Activated naive CD8-positive, alpha-beta T cell treated with anti-CD3 and anti-CD28 coated beads for 36 hours (primary cell): ENCODE results near the gene BRD9. TPM values are rescaled to one million over a fixed set of nuclear protein-coding genes. Genes with fewer than 3 reads are reported as not detected.
"Not testable (repeated sequence)": the region's sequence is repeated elsewhere in the genome, so short reads cannot be mapped to it uniquely, and the experiment has no call there.

ENCODE experiments used
- DNase-seq: peaks from one replicate; pipeline ENCODE4 v3.0.0; 2021
- H3K27ac Mint-ChIP-seq: one replicate; pipeline ENCODE4 v1.8.0; 2022; ENCODE audit warnings: mild to moderate bottlenecking, moderate library complexity, mixed read lengths
- H3K27me3 Mint-ChIP-seq: one replicate; pipeline ENCODE4 v1.8.0; 2022; ENCODE audit warnings: mild to moderate bottlenecking, mixed read lengths
- H3K36me3 Mint-ChIP-seq: one replicate; pipeline ENCODE4 v1.8.0; 2021; ENCODE audit warnings: mild to moderate bottlenecking, mixed read lengths
- H3K4me1 Mint-ChIP-seq: one replicate; pipeline ENCODE4 v1.8.0; 2021; ENCODE audit warnings: mixed read lengths
- H3K4me3 Mint-ChIP-seq: one replicate; pipeline ENCODE4 v1.8.0; 2022; ENCODE audit warnings: mild to moderate bottlenecking, moderate library complexity, mixed read lengths
- H3K9me3 Mint-ChIP-seq: one replicate; pipeline ENCODE4 v1.8.0; 2022; ENCODE audit warnings: mixed read lengths
- total RNA-seq, 2 experiments: library from RNA; stranded (reverse); gene quantifications; one replicate each; pipeline ENCODE4 v1.2.3, GENCODE V29; 2021

The BRD9 gene
- total RNA-seq, 2 experiments from 2014 or later, result 50.1 to 51.6 TPM

GRCh38 chr5:929596-929995 lies 37.0 kb upstream of the BRD9 start:
- no peaks in the 10 kb centered on the region for H3K9me3 Mint-ChIP-seq
- H3K27ac Mint-ChIP-seq, result no peak overlapping the region
- no peak for DNase-seq
- H3K36me3 Mint-ChIP-seq, result peaks cover 2% of the 10 kb centered on the region
- H3K4me3 Mint-ChIP-seq, result no peak overlapping the region
- peaks cover 12% of the 10 kb centered on the region for H3K4me1 Mint-ChIP-seq
- H3K27me3 Mint-ChIP-seq, result peaks cover 40% of the 10 kb centered on the region

DNA sequence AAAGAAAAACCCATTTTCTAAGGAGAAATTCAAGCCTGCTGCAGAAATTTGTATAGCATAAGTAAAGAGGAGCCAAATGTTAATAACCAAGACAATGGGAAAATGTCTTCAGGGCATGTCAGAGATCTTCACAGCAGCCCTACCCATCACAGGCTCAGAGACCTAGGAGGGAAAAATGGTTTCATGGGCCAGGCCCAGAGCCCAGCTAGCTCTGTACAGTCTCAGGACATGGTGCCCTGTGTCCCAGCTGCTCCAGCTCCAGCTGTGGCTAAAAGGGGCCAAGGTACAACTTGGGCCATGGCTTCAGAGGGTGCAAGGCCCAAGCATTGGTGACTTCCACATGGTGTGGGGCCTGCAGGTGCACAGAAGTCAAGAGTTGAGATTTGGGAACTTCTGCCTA lies 36.6 kb upstream of the BRD9 start:
- not testable (repeated sequence) for H3K36me3 Mint-ChIP-seq, H3K9me3 Mint-ChIP-seq, DNase-seq, H3K27ac Mint-ChIP-seq, H3K4me3 Mint-ChIP-seq
- peaks cover 12% of the 10 kb centered on the region for H3K4me1 Mint-ChIP-seq
- peaks cover 40% of the 10 kb centered on the region for H3K27me3 Mint-ChIP-seq

DNA sequence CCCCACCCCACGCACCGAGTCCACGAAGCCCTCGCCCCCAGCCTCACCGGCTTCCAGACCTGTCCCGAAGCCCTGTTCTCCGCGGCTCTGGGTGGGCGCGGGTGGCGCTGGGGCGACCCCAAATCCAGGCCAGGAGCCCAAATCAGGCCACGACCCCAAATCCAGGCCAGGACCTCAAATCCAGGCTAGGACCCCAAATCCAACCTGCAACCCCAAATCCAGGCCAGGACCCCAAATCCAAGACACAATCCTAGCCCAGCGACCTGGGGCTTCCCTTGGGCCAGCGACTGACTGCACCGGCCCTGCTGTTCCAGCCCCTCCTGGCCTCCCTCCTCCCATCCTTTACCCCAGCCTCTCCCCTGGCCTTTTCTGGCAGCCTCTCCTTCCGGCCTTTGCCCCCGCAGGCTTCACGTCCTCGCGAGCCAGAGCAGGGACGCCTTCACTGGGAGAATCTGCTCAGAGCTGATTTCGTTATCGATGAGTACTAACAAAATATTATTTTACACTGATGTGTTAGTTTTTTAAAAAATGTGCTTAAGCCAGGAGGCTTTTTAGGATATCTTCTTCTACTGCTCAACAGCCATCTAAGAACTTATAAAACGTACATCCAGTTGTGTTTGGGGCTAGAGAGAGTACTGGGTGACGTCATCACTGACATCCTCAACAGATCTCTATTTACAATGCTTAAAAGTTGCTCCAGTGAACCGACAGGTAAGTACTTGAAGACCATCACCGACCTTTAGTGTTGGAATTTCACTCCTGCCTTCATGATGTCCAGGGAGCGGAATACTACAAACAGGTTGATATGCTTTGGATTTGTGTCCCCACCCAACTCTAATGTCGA lies 34.8 kb upstream of the BRD9 start:
- Mint-ChIP-seq H3K27ac (no peak overlapping the region), H3K9me3 (no peaks in the 10 kb centered on the region), H3K36me3 (peaks cover 2% of the 10 kb centered on the region), H3K27me3 (peaks cover 44% of the 10 kb centered on the region), H3K4me1 (peaks cover 1% of the 10 kb centered on the region), H3K4me3 (no peak overlapping the region)
- no peak for DNase-seq

- Mint-ChIP-seq H3K36me3 (peaks cover 4% of the 10 kb centered on the region), H3K4me1 (peaks cover 1% of the 10 kb centered on the region), H3K4me3 (no peak overlapping the region), H3K27ac (no peak overlapping the region), H3K27me3 (peaks cover 44% of the 10 kb centered on the region), H3K9me3 (no peaks in the 10 kb centered on the region)
- peak; percentile 57 for DNase-seq
These were observed 34.0 kb upstream of the BRD9 start for GRCh38 chr5:926417-927171.

DNA sequence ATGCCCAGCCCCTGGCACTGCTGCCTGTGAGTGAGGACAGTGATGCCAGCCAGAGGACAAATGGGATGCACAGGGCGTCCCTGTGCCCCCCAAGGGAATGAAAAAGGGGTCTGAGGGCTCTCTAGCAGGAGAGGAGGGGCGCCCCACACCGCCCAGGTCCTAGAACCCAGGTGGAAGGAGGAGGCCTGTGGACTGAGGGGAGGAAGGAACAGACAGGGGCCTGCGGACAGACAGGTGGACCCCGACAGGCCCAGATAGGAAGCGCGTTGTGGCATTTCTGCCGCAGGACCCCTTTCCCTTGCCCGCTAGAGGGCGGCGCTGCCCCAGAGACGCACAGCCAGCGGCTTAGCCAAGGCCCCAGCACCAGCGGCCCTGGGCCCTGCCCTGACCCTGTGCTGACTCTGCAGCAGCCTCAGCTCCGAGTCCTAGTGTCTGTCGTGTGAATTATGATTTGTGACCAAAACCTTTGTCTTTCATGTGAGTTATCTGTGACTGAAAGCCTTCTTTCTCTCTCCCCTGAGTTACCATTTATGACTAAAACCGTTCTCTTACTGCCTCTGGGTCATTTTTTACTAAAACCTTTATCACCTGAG lies 30.8 kb upstream of the BRD9 start:
- Mint-ChIP-seq H3K27me3 (peaks cover 39% of the 10 kb centered on the region), H3K4me1 (peaks cover 1% of the 10 kb centered on the region), H3K4me3 (no peak overlapping the region), H3K27ac (no peak overlapping the region), H3K9me3 (no peaks in the 10 kb centered on the region), H3K36me3 (peaks cover 17% of the 10 kb centered on the region)
- DNase-seq, result peak; percentile 79

- H3K27me3 Mint-ChIP-seq, result peaks cover 33% of the 10 kb centered on the region
- no peak overlapping the region for H3K27ac Mint-ChIP-seq
- peaks cover 19% of the 10 kb centered on the region for H3K36me3 Mint-ChIP-seq
- no peaks in the 10 kb centered on the region for H3K9me3 Mint-ChIP-seq
- H3K4me3 Mint-ChIP-seq, result no peak overlapping the region
- H3K4me1 Mint-ChIP-seq, result peaks cover 1% of the 10 kb centered on the region
- DNase-seq, result no peak
These were observed 30.1 kb upstream of the BRD9 start for GRCh38 chr5:922436-923280.

DNA sequence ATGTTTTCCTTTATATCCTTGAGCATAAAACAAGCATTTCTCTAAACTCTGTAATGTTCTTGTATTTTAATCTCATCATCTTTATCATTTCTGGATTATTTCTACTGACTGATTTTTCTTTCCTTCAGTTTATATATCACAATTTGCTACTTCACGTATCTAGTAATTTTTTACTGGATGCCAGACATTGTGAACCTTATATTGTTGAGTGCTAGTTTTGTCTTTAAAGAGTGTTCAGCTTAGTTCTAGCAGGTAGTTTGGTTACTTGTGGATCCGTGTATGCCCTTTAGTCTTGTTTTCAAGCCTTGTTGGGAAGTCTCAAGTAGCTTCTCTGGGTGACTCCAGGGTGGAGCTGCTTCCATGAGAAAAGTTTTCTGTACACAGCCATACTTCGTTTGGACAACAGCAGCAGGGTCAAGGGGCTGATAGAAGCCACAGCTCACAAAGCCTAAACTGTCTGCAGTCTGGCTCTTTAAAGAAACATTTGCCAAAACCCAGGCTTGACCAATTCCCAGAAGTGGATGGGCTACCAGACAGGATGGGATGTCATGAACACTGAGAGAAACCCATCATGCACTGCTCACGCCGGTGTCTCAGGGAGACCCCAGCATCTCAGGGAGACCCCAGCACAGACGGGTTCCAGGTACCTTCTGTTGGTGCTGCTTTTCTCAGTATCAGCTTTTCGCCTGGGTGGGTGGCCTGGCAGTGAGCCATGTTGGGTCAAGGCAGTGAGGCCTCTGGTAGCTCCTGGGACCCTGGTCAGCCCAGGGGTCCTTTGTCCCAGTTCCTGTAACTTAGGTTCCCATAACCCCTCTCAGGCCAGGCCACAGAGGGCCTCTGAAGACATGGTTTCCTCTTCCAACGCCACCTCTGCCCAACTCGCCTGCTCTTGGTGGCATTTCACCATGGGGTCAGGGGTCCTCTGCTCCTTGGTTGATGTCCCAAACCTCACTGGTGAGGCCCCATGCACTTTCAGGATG lies 29.1 kb upstream of the BRD9 start:
- H3K36me3 Mint-ChIP-seq, result peaks cover 24% of the 10 kb centered on the region
- H3K27me3 Mint-ChIP-seq, result peaks cover 26% of the 10 kb centered on the region
- no peak overlapping the region for H3K27ac Mint-ChIP-seq
- no peaks in the 10 kb centered on the region for H3K9me3 Mint-ChIP-seq
- DNase-seq, result no peak
- no peak overlapping the region for H3K4me3 Mint-ChIP-seq
- H3K4me1 Mint-ChIP-seq, result peaks cover 1% of the 10 kb centered on the region

DNA sequence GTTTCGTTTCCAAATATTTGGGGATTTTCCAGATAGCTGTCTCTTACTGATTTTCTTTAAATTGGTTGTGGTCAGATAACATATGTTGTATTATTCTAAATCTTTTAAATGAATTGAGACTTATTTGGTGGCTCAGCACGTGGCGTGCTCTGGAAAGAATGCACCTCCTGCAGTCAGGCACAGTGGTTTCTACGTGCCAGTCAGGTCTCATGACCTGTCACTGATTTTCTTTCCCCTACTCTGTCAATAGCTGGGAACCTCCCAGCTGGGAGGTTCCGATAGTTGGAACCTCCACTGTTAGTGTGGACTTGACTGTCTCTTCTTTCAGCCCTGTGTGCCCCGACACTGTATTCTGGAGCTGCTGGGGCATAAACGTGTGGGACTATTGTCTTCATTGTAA lies 27.7 kb upstream of the BRD9 start:
- Mint-ChIP-seq H3K27me3 (peaks cover 12% of the 10 kb centered on the region), H3K9me3 (no peaks in the 10 kb centered on the region), H3K4me3 (no peak overlapping the region)

GRCh38 chr5:919356-920000 lies 26.9 kb upstream of the BRD9 start:
- Mint-ChIP-seq H3K27me3 (peaks cover 4% of the 10 kb centered on the region), H3K9me3 (no peaks in the 10 kb centered on the region), H3K4me1 (no peaks in the 10 kb centered on the region), H3K27ac (no peak overlapping the region), H3K36me3 (peaks cover 33% of the 10 kb centered on the region), H3K4me3 (no peak overlapping the region)
- DNase-seq, result no peak

More for the DNA sequence above, 27.7 kb upstream of the BRD9 start:
- no peak for DNase-seq
- H3K36me3 Mint-ChIP-seq, result peaks cover 30% of the 10 kb centered on the region
- H3K27ac Mint-ChIP-seq, result no peak overlapping the region
- no peaks in the 10 kb centered on the region for H3K4me1 Mint-ChIP-seq

DNA sequence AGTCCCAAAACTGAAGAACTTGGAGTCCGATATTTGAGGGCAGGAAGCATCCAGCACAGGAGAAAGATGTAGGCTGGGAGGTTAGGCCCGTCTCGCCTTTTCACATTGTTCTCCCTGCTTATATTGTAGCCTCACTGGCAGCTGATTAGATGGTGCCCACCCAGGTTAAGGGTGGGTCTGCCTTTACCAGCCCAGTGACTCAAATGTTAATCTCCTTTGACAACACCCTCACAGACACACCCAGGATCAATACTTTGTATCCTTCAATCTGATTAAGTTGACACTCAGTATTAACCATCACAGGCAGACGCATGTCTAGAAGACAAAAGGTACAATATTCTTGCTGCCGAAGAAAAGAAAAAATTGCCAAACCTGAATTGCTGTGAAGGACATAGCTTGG lies 26.1 kb upstream of the BRD9 start:
- H3K27ac Mint-ChIP-seq, H3K9me3 Mint-ChIP-seq, H3K4me3 Mint-ChIP-seq, H3K4me1 Mint-ChIP-seq, H3K27me3 Mint-ChIP-seq, DNase-seq: not testable (repeated sequence)
- H3K36me3 Mint-ChIP-seq, result peaks cover 38% of the 10 kb centered on the region

DNA sequence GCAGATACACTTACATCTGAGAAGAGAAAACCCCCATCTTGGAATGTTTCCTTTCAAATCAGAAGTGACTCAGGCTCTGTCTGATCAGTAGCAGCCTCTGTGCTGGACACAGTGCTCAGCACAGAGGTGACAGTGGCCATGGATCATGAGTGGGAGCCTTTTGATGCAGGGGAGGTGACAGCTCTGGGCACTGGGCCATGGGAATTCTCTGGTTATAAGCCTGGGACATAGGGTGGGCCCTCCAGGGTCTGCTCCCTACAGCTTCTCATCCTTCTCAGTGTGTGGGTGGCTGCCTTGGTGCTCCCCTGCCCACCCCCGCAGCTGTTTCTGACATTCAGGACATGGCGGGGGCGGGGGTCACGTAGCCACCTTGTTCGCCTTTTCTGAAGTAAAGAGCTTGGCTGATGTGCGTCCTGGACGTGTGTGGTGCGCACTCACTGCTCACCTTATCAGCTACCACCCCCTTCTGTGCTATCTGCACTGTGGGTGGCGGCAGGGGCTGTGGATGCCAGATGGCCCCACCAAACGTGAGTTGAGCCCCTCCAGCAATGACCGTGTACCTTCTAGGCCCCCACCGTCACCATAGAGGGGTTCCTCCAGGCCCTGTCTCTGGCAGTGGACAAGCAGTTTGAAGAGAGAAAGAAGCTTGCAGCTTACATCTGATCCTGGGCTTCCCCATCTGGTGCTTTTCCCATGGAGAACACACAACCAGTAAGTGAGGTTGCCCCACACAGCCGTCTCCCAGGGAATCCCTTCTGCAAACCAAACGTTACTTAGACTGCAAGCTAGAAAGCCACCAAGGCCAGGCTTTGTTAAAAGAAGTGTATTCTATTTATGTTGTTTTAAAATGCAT lies 24.1 kb upstream of the BRD9 start:
- Mint-ChIP-seq H3K27me3 (no peaks in the 10 kb centered on the region), H3K27ac (no peak overlapping the region), H3K36me3 (peaks cover 49% of the 10 kb centered on the region), H3K9me3 (no peaks in the 10 kb centered on the region), H3K4me1 (no peaks in the 10 kb centered on the region), H3K4me3 (no peak overlapping the region)
- DNase-seq, result no peak

DNA sequence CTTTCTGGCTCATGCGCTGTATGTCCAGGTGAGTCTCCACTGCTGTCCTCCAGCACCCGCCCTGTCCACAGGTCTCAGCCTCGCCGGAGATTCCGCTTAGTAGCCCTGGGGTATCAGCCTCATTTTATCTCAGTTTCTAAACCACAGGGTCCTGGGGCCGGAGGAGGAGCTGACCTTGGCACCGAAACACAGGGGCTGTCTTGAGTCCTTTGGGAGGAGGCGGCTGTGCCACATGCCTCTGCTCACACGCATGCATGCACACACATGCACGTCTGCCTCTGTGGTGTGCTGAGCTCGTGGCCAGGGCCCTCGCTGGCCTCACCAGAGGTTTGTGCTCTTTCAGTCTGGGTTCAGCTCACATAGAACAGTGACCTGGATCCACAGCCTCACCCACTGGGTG lies 23.3 kb upstream of the BRD9 start:
- DNase-seq, result no peak
- Mint-ChIP-seq H3K9me3 (no peaks in the 10 kb centered on the region), H3K27ac (no peak overlapping the region), H3K4me3 (no peak overlapping the region), H3K36me3 (peaks cover 46% of the 10 kb centered on the region), H3K4me1 (no peaks in the 10 kb centered on the region), H3K27me3 (no peaks in the 10 kb centered on the region)

GRCh38 chr5:915346-915745 lies 22.7 kb upstream of the BRD9 start:
- not testable (repeated sequence) for H3K27me3 Mint-ChIP-seq

More at GRCh38 chr5:915346-915745, 22.7 kb upstream of the BRD9 start:
- H3K4me3 Mint-ChIP-seq, H3K4me1 Mint-ChIP-seq, H3K27ac Mint-ChIP-seq, DNase-seq, H3K9me3 Mint-ChIP-seq: not testable (repeated sequence)
- peaks cover 49% of the 10 kb centered on the region for H3K36me3 Mint-ChIP-seq
